Mesothelial cell of epicardium (in vitro differentiated cells): Measurements from ENCODE around the gene GALNT6. TPM values are rescaled to one million over a fixed set of nuclear protein-coding genes. Genes with fewer than 3 reads are reported as not detected.

Experiments used
- DNase-seq, 2 experiments: peaks; one replicate each; pipeline ENCODE4 v3.0.0; 2021; ENCODE audit warnings: low spot score in 2 of 2; ENCODE audit not compliant: unreplicated experiment in 2 of 2
- H3K27ac Mint-ChIP-seq: 2 replicates; pipeline ENCODE4 v1.8.0; 2021; ENCODE audit warnings: mixed read lengths
- H3K27me3 Mint-ChIP-seq: 2 replicates; pipeline ENCODE4 v1.8.0; 2021; ENCODE audit warnings: low read depth, mixed read lengths
- H3K36me3 Mint-ChIP-seq: 2 replicates; pipeline ENCODE4 v1.8.0; 2021; ENCODE audit warnings: mixed read lengths
- H3K4me1 Mint-ChIP-seq: 2 replicates; pipeline ENCODE4 v1.8.0; 2021; ENCODE audit warnings: mixed read lengths
- H3K4me3 Mint-ChIP-seq: 2 replicates; pipeline ENCODE4 v1.8.0; 2021; ENCODE audit warnings: mild to moderate bottlenecking, moderate library complexity, mixed read lengths
- H3K9me3 Mint-ChIP-seq: 2 replicates; pipeline ENCODE4 v1.8.0; 2021; ENCODE audit warnings: mixed read lengths
- CTCF ChIP-seq: fragments of 200-600 bp; sonication (generic); IDR thresholded peaks from one replicate; pipeline ENCODE4 v1.5.0; 2021; ENCODE audit warnings: antibody characterized with exemption; ENCODE audit not compliant: unreplicated experiment
- total RNA-seq: library from RNA; stranded (reverse); gene quantifications from 3 replicates; pipeline ENCODE4 v1.2.1, GENCODE V29; 2021

Gene GALNT6
- total RNA-seq, 1 donor from 2014 or later = 12.8 TPM

- Mint-ChIP-seq H3K9me3 (no peaks in the 10 kb centered on the region), H3K4me1 (peaks cover 12% of the 10 kb centered on the region), H3K36me3 (no peaks in the 10 kb centered on the region), H3K4me3 (no peak overlapping the region), H3K27me3 (no peaks in the 10 kb centered on the region), H3K27ac (no peak overlapping the region)
- DNase-seq = no peak
- TF ChIP-seq CTCF = no peak
These were observed 39.1 kb upstream of the GALNT6 start for GRCh38 chr12:51430196-51430895.

GRCh38 chr12:51429700-51430099 is 38.5 kb upstream of the GALNT6 start:
- Mint-ChIP-seq H3K4me1 (peaks cover 10% of the 10 kb centered on the region), H3K27ac (no peak overlapping the region), H3K27me3 (no peaks in the 10 kb centered on the region), H3K36me3 (no peaks in the 10 kb centered on the region), H3K4me3 (no peak overlapping the region), H3K9me3 (no peaks in the 10 kb centered on the region)
- no peak for TF ChIP-seq CTCF
- no peak for DNase-seq

GRCh38 chr12:51428256-51428655 is 37.0 kb upstream of the GALNT6 start:
- H3K4me1 Mint-ChIP-seq = peaks cover 10% of the 10 kb centered on the region
- H3K27me3 Mint-ChIP-seq = no peaks in the 10 kb centered on the region
- no peak overlapping the region for H3K27ac Mint-ChIP-seq
- no peaks in the 10 kb centered on the region for H3K9me3 Mint-ChIP-seq
- no peak for DNase-seq
- no peak overlapping the region for H3K4me3 Mint-ChIP-seq
- TF ChIP-seq CTCF = no peak
- H3K36me3 Mint-ChIP-seq = no peaks in the 10 kb centered on the region

GRCh38 chr12:51424662-51425539 is 33.7 kb upstream of the GALNT6 start, which contains the start of gene SLC4A8:
TSS of gene SLC4A8 (plus strand) at chr12:51424831. CDS start at chr12:51424988, 157 bp downstream.
- DNase-seq = peak; percentile 94
- peak; percentile 42 for TF ChIP-seq CTCF
- no peaks in the 10 kb centered on the region for H3K9me3 Mint-ChIP-seq
- H3K4me3 Mint-ChIP-seq = peak within 1 kb of the TSS; percentile 68
- H3K27me3 Mint-ChIP-seq = no peaks in the 10 kb centered on the region
- H3K36me3 Mint-ChIP-seq = no peaks in the 10 kb centered on the region
- peaks cover 10% of the 10 kb centered on the region for H3K4me1 Mint-ChIP-seq
- peak within 1 kb of the TSS; percentile 49 for H3K27ac Mint-ChIP-seq

GRCh38 chr12:51424094-51424661 is 33.0 kb upstream of the GALNT6 start:
- Mint-ChIP-seq H3K36me3 (no peaks in the 10 kb centered on the region), H3K9me3 (no peaks in the 10 kb centered on the region)

More at GRCh38 chr12:51424094-51424661, 33.0 kb upstream of the GALNT6 start:
- TF ChIP-seq CTCF = no peak
- Mint-ChIP-seq H3K4me1 (peaks cover 18% of the 10 kb centered on the region), H3K27me3 (no peaks in the 10 kb centered on the region), H3K4me3 (peak overlapping the region; percentile 68), H3K27ac (peak overlapping the region; percentile 49)
- no peak for DNase-seq
